ENCODE data around the gene GJA4.
A peak's percentile ranks its signal among the peaks of the same experiment; 100 is the strongest.
"Not testable (repeated sequence)": the region's sequence is repeated elsewhere in the genome, so short reads cannot be mapped to it uniquely, and the experiment has no call there.

The GJA4 gene

DNA sequence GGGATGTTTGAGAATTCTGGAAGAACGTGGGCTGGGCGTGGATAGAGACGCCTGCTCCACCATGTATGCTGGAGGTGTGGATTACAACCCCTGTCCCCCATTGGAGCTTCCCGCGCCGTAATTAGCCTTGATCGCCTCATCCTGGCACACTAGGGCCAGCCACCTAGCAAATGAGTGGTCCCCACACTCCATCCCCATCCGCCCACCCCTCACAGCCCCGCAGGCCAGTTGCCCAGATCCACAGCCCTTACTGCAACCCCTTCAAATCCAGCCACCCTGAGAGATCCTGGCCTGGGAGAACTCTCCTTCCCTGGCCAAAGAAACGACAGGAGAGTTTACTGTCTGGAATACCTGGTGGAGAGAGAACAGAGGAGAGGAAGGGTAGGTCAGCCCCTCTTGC lies 375 bp upstream of the GJA4 start:
- no peak for DNase-seq (ENCODE audit: low read depth)

DNA sequence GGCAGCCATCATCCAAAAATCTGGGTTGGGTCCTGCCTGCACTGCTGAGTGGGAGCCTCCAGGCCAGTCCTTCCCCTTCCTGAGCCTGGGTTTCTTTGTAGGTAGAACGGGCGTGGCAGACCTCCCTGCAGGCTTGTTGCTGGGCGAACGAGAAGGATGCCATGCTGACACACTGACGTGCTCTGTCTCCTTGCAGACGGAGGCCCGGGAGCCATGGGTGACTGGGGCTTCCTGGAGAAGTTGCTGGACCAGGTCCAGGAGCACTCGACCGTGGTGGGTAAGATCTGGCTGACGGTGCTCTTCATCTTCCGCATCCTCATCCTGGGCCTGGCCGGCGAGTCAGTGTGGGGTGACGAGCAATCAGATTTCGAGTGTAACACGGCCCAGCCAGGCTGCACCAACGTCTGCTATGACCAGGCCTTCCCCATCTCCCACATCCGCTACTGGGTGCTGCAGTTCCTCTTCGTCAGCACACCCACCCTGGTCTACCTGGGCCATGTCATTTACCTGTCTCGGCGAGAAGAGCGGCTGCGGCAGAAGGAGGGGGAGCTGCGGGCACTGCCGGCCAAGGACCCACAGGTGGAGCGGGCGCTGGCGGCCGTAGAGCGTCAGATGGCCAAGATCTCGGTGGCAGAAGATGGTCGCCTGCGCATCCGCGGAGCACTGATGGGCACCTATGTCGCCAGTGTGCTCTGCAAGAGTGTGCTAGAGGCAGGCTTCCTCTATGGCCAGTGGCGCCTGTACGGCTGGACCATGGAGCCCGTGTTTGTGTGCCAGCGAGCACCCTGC lies 1.4 kb downstream of the GJA4 start:
- no peak for DNase-seq (ENCODE audit: low read depth)

DNA sequence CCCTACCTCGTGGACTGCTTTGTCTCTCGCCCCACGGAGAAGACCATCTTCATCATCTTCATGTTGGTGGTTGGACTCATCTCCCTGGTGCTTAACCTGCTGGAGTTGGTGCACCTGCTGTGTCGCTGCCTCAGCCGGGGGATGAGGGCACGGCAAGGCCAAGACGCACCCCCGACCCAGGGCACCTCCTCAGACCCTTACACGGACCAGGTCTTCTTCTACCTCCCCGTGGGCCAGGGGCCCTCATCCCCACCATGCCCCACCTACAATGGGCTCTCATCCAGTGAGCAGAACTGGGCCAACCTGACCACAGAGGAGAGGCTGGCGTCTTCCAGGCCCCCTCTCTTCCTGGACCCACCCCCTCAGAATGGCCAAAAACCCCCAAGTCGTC lies 2.0 kb downstream of the GJA4 start:
- no peak for DNase-seq (ENCODE audit: low read depth)

DNA sequence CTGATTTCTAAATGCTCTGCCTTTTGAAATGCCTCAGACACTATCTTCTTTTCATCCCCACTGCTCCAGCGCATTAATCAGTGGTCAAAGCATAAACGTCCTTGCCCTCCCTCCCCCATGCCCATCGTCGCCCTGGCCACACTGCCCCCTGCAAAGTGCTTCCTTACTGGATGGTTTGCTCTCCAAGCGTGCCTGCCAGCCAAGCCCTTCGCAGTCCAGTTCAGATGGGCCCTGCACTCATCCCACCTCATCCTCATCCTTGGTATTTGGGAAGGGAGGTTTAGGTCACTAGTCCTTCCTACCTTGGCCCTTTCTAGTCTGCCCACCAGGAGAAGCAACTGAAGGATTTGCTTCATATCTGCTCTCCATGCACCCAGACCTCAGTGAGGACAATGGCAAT lies 3.1 kb downstream of the GJA4 start:
- no peak for DNase-seq (ENCODE audit: low read depth)

DNA sequence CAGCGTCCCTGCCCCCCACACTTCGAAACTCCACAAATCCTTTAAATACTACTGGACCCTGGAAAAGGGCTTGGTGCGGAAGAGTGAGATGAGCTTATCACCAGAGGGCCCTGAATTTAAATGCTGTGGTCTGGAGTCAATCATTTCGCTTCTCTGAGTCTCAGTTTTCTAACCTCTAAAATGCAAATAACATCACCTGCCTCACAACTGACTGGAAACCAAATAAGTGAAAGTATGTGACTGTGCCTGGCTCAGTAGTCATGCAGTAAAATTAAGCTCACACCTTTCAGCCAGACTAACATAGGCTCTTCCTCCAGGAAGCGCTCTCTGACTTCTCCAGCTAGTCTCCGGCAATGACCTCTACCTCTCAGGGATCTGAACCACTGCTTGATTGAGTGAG lies 4.2 kb downstream of the GJA4 start:
- no peak for DNase-seq (ENCODE audit: low read depth)

DNA sequence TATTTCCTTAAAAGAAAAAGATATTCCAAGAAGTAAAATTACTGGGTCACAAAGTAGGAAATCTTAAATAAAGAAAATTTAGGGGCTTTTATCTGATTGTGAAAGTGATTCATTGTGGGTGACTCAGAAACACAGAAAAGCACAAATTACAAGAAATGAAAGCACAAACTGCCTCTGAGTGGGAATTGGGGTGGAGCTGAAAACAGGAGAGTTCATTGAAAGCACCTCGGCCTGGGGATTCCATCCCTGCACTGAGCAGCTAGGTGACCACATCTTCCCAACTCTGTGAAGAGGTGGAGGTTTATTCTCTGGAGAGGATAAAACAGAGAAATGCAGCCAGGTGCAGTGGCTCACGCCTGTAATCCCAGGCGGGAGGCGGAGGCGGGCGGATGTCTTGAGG lies 7.4 kb downstream of the GJA4 start:
- peak; percentile 46 for DNase-seq (ENCODE audit: low read depth)

DNA sequence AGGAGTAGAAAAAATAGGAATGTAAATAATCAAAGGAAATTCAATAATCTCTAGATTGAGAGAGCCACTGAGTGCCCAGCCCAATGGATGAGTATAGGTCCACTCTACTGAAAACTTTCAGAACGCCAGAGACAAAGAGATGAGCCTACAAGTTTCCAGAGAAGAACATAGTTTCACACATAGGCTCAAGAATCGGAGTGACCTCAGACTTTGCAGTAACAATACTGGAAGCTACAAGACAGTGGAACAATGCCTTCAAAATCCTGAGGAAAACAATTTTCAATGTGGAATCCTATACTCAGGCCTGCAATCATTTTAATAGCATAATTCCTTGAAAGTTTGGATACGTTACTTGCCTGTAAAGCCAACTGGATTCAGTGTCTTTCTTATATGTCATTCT lies 11.0 kb downstream of the GJA4 start:
- DNase-seq (ENCODE audit: low read depth), result no peak

DNA sequence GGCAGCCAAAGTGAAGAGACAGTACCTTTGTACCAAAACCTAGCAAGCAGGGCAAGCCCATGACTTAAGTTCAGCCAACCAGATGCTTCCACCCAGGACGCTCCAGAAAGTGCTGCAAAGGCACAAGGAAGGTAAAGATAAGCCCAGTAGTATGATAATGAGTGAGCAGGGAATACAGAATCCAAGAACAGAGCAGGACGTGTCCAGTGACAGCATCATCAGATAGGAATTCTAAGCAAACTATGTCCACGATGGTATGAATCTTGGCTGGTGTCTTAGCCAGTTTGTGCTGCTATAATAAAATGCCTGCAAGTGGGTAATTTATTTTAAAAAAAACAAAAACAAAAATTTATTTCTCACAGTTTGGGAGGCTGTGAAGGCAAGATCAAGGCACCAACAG lies 13.6 kb downstream of the GJA4 start:
- peak; percentile 29 for DNase-seq (ENCODE audit: low read depth)

DNA sequence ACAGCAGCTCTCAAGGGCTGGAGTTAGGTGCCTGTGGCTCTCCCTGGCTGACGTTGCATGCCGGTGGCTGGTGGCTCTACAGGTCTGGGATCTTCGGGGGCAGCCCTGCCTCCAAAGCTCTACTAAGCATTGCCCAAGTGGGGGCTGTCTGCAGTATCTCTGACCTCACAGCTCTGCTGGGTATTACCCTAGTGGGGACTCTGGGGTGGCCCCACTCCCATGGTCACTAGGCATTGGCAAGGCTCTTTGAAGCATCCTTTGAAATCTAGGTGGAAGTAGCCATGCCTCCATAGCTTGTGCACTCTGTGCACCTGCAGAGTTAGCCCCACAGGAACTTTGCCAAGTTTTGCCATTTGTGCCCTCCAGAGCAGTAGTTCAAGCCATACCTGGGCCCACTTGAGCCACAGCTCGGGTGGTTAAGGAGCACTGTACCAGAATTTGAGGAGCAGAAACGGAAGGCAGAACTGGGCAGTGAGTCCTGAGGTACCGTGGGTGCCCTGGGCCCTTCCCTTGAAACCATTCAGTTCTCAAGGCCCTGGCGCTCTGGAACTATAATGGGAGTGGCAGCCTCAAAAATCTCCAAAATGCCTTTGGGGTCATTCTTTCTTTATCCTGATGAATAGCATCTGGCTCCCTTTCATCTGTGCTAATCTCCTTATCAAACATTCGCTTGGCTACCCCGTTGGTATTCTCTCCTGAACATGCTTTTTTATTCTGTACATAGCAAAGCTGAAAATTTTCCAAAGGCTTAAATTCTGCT lies 15.4 kb downstream of the GJA4 start:
- DNase-seq (ENCODE audit: low read depth), result no peak

DNA sequence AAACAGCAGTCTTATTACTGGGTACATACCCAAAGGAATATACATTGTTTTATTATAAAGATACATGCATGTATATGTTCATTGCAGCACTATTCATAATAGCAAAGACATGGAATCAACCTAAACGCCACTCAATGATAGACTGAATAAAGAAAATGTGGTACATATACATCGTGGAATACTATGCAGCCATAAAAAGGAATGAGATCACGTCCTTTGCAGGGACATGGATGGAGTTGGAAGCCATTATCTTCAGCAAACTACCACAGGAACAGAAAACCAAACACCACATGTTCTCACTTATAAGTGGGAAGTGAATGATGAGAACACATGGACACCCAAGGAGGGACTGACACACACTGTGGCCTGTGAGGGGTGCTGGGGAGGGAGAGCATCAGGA lies 18.0 kb downstream of the GJA4 start:
- DNase-seq (ENCODE audit: low read depth), result not testable (repeated sequence)

DNA sequence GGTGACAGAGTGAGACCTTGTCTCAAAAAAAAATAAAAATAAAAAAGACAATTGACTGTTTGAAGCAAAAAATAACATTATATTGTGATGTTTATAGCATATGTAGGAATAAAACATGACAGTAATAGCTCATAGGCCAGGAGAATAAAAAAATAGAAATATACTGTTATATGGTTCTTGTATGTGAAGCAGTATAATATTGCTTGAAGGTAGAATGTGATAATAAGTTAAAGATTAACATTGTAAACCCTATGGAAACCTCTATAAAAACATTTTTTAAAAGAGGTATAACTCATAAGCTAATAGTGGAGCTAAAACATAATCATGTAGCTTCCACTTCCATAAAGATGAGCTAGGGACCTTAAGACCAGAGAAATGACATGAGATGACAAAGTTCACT lies 23.5 kb downstream of the GJA4 start:
- no peak for DNase-seq (ENCODE audit: low read depth)

DNA sequence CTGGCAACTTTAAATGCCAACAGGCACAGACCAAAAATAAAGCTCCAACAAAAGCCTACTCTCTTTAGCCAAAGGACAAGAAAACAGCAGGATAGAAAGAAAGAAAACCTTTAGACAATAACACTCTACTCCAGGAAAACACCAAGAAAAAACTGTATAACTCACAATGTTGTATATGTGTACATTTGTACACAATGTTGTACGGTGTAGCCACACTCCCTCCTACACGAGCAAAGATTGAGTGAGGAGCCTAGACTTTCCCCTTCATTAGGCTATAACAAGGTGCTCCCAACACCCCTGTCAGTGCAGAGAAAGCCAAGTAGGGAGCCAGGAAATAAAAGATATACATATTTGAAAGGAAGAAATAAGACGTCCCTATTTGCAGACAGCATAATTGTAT lies 24.0 kb downstream of the GJA4 start:
- DNase-seq (ENCODE audit: low read depth), result no peak

DNA sequence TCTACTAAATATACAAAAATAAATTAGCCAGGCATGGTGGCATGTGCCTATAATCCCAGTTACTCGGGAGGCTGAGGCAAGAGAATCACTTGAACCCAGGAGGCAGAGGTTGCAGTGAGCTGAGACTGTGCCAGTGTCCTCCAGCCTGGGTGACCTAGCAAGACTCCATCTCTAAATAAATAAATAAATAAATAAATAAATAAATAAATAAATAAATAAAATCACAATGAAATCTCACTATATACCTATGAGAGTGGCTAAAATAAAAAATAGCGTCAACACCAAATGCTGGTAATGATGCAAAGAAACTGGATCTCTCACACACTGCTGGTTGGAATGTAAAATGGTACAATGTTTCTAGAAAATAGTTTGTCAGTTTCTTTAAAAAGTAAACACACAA lies 26.1 kb downstream of the GJA4 start:
- not testable (repeated sequence) for DNase-seq (ENCODE audit: low read depth)

DNA sequence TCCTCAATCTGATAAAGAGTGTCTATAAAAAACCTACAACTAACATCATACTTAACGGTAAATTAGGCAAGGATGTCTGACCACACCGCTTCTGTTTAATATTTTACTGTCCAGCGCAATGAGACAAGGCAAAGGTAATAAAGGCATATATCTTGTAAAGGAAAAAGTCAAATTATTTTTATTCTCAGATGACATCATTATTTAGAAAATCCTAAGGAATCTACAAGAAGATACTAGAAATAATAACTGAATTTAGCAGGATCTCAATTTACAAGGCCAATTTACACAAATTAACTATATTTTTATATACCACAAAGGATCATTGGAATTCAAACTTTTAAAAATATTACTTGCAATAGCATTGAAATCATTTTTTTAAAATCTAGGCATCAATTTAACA lies 29.4 kb downstream of the GJA4 start:
- DNase-seq (ENCODE audit: low read depth), result no peak

DNA sequence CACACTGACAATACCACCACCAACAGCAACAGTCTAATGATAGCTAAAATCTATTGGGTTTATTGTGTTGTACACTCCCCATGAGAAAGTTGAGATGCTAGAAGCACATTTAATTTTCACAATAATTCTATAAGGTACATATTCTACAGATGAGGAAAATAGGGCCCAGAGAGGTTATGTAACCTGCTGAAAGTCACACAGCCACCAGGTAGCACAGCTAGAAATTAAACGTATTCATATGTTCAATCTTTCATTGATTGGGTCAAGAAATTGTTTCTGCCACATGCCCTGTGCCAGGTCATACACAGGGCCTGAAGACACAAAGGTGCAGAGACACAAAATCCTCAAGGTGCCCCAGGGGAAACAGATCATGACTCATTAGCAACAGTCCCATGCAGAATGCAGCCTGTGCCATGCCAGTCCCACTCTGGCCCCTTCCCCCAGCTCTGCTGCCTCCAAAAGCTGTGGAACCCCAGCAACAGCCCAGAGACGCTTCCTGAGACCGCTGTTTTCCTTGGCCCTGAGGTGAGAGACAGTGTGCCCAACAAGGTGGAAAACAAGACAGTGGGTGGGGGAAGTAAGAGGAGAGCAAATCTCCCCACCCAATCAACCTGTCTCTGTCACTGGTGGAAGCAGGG lies 32.1 kb downstream of the GJA4 start:
- DNase-seq (ENCODE audit: low read depth), result no peak

DNA sequence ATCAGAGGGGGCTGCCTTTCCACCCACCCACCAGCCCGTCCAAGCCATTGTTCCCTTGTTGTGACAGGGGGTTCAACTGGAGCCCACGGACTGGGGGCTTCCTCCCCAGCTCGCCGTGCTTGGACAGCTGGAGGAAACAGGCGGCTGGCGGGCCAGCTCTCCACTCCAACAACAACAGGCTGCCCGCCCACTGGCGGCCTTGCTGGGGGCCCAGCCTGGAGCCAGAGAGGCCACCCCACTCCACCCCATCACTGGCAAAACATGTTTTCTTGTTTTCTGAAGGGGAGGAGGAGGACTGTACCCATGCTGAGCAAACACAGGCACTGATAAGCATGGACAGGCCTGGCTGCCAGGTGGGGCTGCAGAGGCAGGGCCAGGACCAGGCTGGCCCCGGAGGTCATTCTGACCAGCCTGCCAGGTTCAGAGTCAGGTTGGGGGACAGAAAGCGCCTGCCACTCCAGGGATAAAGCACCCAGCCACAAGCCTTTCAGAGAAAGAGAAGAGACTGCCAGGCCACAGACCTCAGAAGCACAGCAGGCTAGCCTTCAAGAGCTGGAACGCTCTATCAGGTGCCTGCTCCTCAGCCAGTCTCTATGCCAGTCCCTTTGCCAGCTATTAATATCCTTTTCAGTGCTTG lies 32.8 kb downstream of the GJA4 start:
- DNase-seq (ENCODE audit: low read depth), result no peak

DNA sequence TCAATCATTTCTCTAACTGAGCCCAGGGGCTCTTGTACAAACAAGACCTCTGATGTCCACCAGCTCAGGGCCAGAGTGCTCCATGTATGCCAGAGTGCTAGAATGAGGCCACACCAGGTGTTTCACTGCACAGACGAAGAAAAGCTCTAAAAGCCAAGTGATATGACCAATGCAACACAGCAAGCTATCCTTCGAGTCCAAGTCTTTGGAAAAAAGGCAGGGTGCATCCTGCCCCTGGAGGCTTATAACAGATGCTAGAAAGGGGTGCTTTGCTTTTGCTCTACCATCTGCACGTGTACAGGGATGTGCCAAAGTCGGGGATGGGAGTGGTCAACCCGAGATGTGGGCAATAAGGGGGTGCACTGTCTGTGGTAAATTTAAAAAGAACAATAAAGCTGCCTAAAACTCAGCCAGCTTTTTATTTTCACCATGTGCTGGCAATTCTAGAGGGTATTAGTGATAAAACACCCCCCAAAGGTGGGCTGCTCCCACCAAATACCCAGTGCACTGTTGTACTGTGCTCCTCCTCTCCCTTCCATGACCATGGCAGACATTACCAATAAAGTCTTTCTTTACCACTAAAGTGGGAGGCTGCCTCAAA lies 34.6 kb downstream of the GJA4 start:
- no peak for DNase-seq (ENCODE audit: low read depth)

DNA sequence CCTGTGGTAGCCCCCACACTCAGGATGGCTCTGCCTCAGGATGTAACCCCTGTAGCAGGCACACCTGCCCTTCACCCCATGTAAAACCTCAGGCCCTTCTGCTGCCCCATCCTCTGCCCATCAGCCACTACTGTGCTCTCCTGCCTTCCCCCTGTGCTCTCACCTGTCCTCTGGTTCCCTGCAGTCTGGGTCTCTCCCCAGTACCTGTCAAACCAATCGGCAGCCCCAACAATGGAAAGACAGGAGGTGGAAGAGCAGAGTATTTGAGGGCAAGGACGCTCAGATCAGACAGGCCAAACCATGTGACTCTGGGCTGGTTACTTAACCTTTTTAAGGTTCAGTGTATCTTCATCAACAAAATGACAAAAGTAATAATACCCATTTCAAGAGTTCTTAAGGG lies 35.8 kb downstream of the GJA4 start:
- DNase-seq (ENCODE audit: low read depth), result no peak

DNA sequence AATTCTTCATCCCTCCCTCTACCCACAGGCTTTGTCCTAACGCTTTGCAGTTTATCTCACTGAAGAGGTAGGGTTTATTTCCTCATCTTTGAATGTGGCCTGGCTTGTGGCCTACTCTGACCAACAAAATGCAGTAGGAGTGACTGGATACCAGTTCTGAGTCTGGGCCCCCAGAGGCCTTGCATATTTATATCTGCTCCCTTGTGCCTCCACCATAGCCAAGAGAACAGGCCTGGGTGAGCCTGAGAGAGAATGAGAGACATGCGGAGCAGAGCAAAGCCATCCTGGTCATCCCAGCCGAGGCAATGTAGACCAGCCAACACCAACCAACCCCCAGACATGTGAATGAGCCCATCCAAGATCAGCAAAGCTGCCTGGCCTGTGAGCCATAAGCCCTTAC lies 36.5 kb downstream of the GJA4 start:
- no peak for DNase-seq (ENCODE audit: low read depth)

DNA sequence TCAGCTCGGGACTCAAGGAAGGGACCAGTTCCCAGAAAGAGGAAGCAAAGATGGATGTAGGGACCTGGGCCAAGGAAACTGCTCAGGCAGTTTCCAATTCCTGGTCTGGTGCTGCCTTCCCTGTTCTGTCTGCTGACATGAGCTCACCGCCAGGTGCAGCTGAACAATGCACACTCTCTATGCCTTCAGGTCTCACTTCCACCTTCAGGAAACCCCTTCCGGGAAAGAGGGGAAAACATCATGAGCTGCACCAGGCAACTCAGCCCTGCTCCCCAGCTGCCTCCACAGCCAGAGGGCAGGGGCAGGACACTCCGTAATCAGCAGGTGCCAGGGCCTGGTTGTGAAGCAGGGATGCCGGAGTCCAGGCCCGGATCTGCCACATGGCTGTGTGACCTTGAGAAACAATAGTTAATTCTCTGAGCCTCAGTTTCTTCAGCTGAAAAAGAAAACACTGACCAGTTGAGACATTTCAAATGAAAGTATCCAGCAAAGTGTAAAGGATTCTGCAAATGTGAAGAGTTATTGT lies 39.0 kb downstream of the GJA4 start:
- DNase-seq (ENCODE audit: low read depth), result no peak

DNA sequence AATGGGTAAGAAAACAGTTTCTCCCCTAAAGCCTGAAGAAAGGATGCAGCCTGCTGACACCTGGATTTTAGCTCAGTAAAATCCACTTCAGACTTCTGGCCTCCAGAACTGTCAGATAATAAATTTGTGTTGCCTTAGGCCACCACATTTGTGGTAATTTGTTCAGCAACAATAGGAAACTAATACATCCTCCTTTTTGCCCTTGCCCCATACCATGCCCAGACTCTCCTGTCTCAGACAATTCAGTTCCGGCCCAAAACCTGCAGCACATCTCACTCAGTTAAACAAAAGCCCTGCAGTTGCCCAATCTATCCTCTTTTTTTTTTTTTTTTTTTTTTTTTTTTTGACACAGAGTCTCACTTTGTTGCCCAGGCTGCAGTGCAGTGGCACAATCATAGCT lies 40.9 kb downstream of the GJA4 start:
- DNase-seq (ENCODE audit: low read depth), result no peak
